DND-41 (cell line): ENCODE results near the gene CTTNBP2NL.

ENCODE experiments used
- ATAC-seq: fragments of 200-7000 bp; cut with Tn5 transposase; 3 replicates; pipeline ENCODE4 v1.9.1; 2021; ENCODE audit warnings: low read depth; ENCODE audit not compliant: insufficient read depth
- DNase-seq: peaks from one replicate; pipeline ENCODE4 v3.0.0-alpha.2; 2020
- H2AFZ ChIP-seq: 2 replicates; pipeline ENCODE4 v1.6.0; 2012; ENCODE audit warnings: low read depth, low read length
- H3K27ac ChIP-seq: 2 replicates; pipeline ENCODE4 v1.5.1; 2012; ENCODE audit warnings: low read length, inconsistent platforms
- H3K27me3 ChIP-seq: fragments of 200-600 bp; sonication (generic); 2 replicates; pipeline ENCODE4 v1.6.0; 2012; ENCODE audit warnings: low read length, mild to moderate bottlenecking, inconsistent platforms; ENCODE audit not compliant: insufficient read depth, poor library complexity
- H3K36me3 ChIP-seq: 2 replicates; pipeline ENCODE4 v1.5.1; 2012; ENCODE audit warnings: low read length, inconsistent platforms; ENCODE audit not compliant: insufficient read depth
- H3K4me1 ChIP-seq: 2 replicates; pipeline ENCODE4 v1.5.1; 2012; ENCODE audit warnings: mild to moderate bottlenecking, low read length; ENCODE audit not compliant: insufficient read depth
- H3K4me2 ChIP-seq: 2 replicates; pipeline ENCODE4 v1.6.0; 2012; ENCODE audit warnings: mild to moderate bottlenecking, moderate library complexity, low read length, inconsistent platforms; ENCODE audit not compliant: insufficient read depth
- H3K4me3 ChIP-seq, 2 experiments: fragments of 200-600 bp in 1 of 2; shearing (Covaris generic) in 1 of 2; 2 replicates each; pipeline ENCODE4 v1.5.1; 2012 to 2016; ENCODE audit warnings: inconsistent platforms in 2 of 2, low read length in 2 of 2, mild to moderate bottlenecking in 2 of 2, low read depth in 1 of 2, moderate library complexity in 1 of 2
- H3K79me2 ChIP-seq: 2 replicates; pipeline ENCODE4 v1.6.0; 2012; ENCODE audit warnings: low read length, inconsistent platforms; ENCODE audit not compliant: insufficient read depth
- H3K9ac ChIP-seq: 2 replicates; pipeline ENCODE4 v1.6.0; 2012; ENCODE audit warnings: low read depth, mild to moderate bottlenecking, inconsistent platforms, low read length, moderate library complexity
- H3K9me3 ChIP-seq: 2 replicates; pipeline ENCODE4 v1.5.1; 2012; ENCODE audit warnings: low read length, moderate library complexity, mild to moderate bottlenecking, inconsistent platforms; ENCODE audit not compliant: insufficient read depth, severe bottlenecking
- H4K20me1 ChIP-seq: 2 replicates; pipeline ENCODE4 v1.6.0; 2012; ENCODE audit warnings: low read length; ENCODE audit not compliant: insufficient read depth
- CTCF ChIP-seq: IDR thresholded peaks from 2 replicates; pipeline ENCODE4 v1.5.1; 2012; ENCODE audit warnings: borderline replicate concordance, low read length, moderate library complexity, mild to moderate bottlenecking; ENCODE audit not compliant: poor library complexity, severe bottlenecking; ENCODE audit errors: extremely low read depth
- EZH2 ChIP-seq: IDR thresholded peaks from 3 replicates; pipeline ENCODE4 v1.6.1; 2012; ENCODE audit warnings: borderline replicate concordance, low read depth, mild to moderate bottlenecking, moderate library complexity, low read length, inconsistent platforms; ENCODE audit not compliant: severe bottlenecking

CTTNBP2NL gene

DNA sequence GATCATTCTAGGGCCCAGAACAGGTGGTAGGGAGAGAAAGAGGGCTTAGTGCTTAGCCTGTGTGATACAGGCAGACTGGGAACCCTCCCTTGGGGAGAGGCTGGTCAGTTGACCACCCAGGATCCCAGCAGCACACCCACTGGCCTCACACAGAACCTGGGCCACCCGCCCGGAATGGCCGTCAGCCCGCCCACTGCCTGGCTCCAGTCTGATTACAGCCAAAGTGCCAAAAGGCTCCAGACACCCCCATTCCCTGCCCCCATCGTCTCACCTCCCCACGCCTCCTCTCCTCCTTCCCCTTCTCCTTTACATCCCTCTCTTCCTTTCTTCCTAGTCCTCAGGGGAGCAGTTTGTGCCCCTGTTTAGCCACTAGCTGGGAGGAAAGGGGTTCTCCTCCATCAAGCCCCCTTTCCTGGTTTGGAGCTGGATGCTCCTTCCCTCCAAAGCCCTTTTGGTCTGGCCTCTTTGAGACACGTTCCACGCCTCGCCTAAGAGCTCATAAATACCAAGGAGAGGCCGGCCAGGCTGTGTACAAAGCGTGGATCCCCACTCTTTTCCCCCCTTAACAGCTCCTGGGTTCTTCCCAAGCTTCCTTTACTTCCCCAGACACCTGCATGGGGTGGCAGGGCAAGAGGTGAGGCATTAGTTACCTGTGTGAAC is 108.1 kb downstream of the CTTNBP2NL start:
- Histone ChIP-seq H3K4me3 (no peak overlapping the region), H3K4me2 (no peak overlapping the region), H3K9me3 (no peaks in the 10 kb centered on the region), H2AFZ (no peak overlapping the region), H3K4me1 (no peaks in the 10 kb centered on the region), H3K36me3 (no peaks in the 10 kb centered on the region), H3K27ac (no peak overlapping the region), H3K27me3 (peaks cover 21% of the 10 kb centered on the region), H3K9ac (no peak overlapping the region), H3K79me2 (no peaks in the 10 kb centered on the region), H4K20me1 (no peaks in the 10 kb centered on the region)
- ATAC-seq (no peak), DNase-seq (no peak)
- TF ChIP-seq CTCF (no peak), EZH2 (no peak)

GRCh38 chr1:112504661-112505399 is 108.8 kb downstream of the CTTNBP2NL start:
- Histone ChIP-seq H3K9me3 (no peaks in the 10 kb centered on the region), H3K79me2 (no peaks in the 10 kb centered on the region), H3K9ac (no peak overlapping the region), H3K4me3 (no peak overlapping the region), H3K27me3 (peaks cover 21% of the 10 kb centered on the region), H3K4me2 (no peak overlapping the region), H2AFZ (no peak overlapping the region), H3K27ac (no peak overlapping the region), H4K20me1 (no peaks in the 10 kb centered on the region), H3K36me3 (no peaks in the 10 kb centered on the region), H3K4me1 (no peaks in the 10 kb centered on the region)
- ATAC-seq = no peak
- TF ChIP-seq CTCF (no peak), EZH2 (no peak)
- no peak for DNase-seq

GRCh38 chr1:112505400-112505785 is 109.4 kb downstream of the CTTNBP2NL start:
- Histone ChIP-seq H4K20me1 (no peaks in the 10 kb centered on the region), H3K4me2 (no peak overlapping the region), H3K4me3 (no peak overlapping the region), H3K9me3 (no peaks in the 10 kb centered on the region), H3K9ac (no peak overlapping the region), H2AFZ (no peak overlapping the region), H3K27ac (no peak overlapping the region), H3K79me2 (no peaks in the 10 kb centered on the region), H3K27me3 (peaks cover 21% of the 10 kb centered on the region), H3K36me3 (no peaks in the 10 kb centered on the region), H3K4me1 (no peaks in the 10 kb centered on the region)
- no peak for TF ChIP-seq CTCF
- no peak for TF ChIP-seq EZH2
- DNase-seq (no peak), ATAC-seq (no peak)
